ENCODE data around the gene GSTM3. TPM values are rescaled to one million over a fixed set of nuclear protein-coding genes. Genes with fewer than 3 reads are reported as not detected.

GSTM3 gene
- total RNA-seq (2022; extraction: Qiagen RNA extraction): 21.6 to 28.4 TPM (median 23.1 TPM) in 5 replicates

GRCh38 chr1:109740615-109741373 lies at the start of gene GSTM3:
Gene GSTM3, minus strand, starts transcription at chr1:109741038. Its CDS starts 751 bp downstream, at chr1:109740287.

GRCh38 chr1:109763646-109764415 lies 23.0 kb upstream of the GSTM3 start, which contains the start of gene EPS8L3:
Gene EPS8L3, minus strand, starts transcription at chr1:109763923. Its CDS starts 2,174 bp downstream, at chr1:109761749.

GRCh38 chr1:109711593-109712320 lies 29.1 kb downstream of the GSTM3 start, which contains the start of gene GSTM5:
Gene GSTM5, plus strand, starts transcription at chr1:109712251. Its CDS starts 62 bp downstream, at chr1:109712313.

DNA sequence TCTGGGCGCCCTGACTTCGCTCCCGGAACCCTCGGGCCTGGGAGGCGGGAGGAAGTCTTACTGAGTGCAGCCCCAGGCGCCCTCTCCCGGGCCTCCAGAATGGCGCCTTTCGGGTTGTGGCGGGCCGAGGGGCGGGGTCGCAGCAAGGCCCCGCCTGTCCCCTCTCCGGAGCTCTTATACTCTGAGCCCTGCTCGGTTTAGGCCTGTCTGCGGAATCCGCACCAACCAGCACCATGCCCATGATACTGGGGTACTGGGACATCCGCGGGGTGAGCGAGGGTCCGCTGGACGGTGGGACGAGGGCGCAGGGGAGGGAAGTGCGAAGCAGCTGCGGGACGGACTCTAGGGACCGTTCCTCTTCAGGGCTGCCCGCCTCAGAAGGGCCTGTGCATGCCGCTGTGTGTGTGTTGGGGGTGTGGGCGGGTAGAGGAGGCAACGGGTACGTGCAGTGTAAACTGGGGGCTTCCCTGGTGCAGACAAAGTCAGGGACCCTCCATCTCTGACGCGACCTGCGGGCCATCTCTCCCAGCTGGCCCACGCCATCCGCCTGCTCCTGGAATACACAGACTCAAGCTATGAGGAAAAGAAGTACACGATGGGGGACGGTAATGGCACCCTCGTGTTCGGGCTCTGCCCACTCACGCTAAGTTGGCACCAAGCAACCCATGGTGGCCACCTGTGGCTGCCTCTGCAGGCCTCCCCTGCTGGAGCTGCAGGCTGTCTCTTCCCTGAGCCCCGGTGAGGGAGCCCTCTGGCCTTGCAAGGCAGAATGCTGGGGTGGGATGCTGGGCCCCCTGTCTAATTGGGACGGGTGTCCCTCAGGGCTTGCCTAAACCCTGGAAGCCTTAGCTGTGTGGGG lies 53.0 kb downstream of the GSTM3 start, which contains the start of gene GSTM1:
GSTM1 (plus strand) TSS at position 177 of the 859 bp plus-strand sequence; CDS start at position 234, 57 bp downstream.

Other genes with a start within 250 kb of the GSTM3 start
- 4.0 to 5.0 TPM (median 4.4 TPM) in 5 replicates for gene CYB561D1, start 246.9 kb downstream of the GSTM3 start, total RNA-seq (2022; extraction: Qiagen RNA extraction)
- gene AMIGO1, start 231.3 kb downstream of the GSTM3 start, total RNA-seq (2022; extraction: Qiagen RNA extraction): 1.0 to 1.4 TPM (median 1.3 TPM) in 5 replicates
- not detected in 5 replicates for gene GPR61, start 201.2 kb downstream of the GSTM3 start, total RNA-seq (2022; extraction: Qiagen RNA extraction)
- 4.7 to 5.5 TPM (median 5.2 TPM) in 5 replicates for gene GNAI3, start 192.4 kb downstream of the GSTM3 start, total RNA-seq (2022; extraction: Qiagen RNA extraction)
- 0.13 to 0.17 TPM (median 0.17 TPM) in 3 of 5 replicates, not detected in the others for gene GNAT2, start 121.4 kb downstream of the GSTM3 start, total RNA-seq (2022; extraction: Qiagen RNA extraction)
- gene AMPD2, start 121.2 kb downstream of the GSTM3 start, total RNA-seq (2022; extraction: Qiagen RNA extraction): 20.6 to 28.6 TPM (median 23.1 TPM) in 5 replicates
- gene GSTM4, start 84.9 kb downstream of the GSTM3 start, total RNA-seq (2022; extraction: Qiagen RNA extraction): 8.6 to 11.1 TPM (median 9.3 TPM) in 5 replicates
- gene GSTM2, start 73.0 kb downstream of the GSTM3 start, total RNA-seq (2022; extraction: Qiagen RNA extraction): 2.9 to 3.6 TPM (median 3.4 TPM) in 5 replicates
- not detected in 5 replicates for gene GSTM1, start 53.2 kb downstream of the GSTM3 start, total RNA-seq (2022; extraction: Qiagen RNA extraction)
- gene GSTM5, start 28.8 kb downstream of the GSTM3 start, total RNA-seq (2022; extraction: Qiagen RNA extraction): not detected in 5 replicates
- 0.52 to 1.1 TPM (median 0.94 TPM) in 5 replicates for gene EPS8L3, start 22.9 kb upstream of the GSTM3 start, total RNA-seq (2022; extraction: Qiagen RNA extraction)
- gene CSF1, start 169.8 kb upstream of the GSTM3 start, total RNA-seq (2022; extraction: Qiagen RNA extraction): 13.0 to 18.8 TPM (median 18.0 TPM) in 5 replicates
- gene AHCYL1, start 243.7 kb upstream of the GSTM3 start, total RNA-seq (2022; extraction: Qiagen RNA extraction): 44.4 to 55.4 TPM (median 50.5 TPM) in 5 replicates

Measured in A549 treated with Mapracorat at 1 μM for 4 hours (cell line).